Renal pelvis (tissue), 4 donors: Measurements from ENCODE around the gene LHX4. TPM values are rescaled to one million over a fixed set of nuclear protein-coding genes. Genes with fewer than 3 reads are reported as not detected.

Experiments
- DNase-seq: peaks from one replicate; pipeline ENCODE4 v3.0.0-alpha.2; 2013
- polyA plus RNA-seq, 3 donors: library from polyadenylated mRNA; unstranded; fragments of 120-200 nt; gene quantifications; one replicate each; pipeline ENCODE4 v1.2.1, GENCODE V29; 2013; ENCODE audit not compliant: insufficient read length in 3 of 3

LHX4 gene
- polyA plus RNA-seq, 3 donors = 1.5 to 4.5 (median 4.3) TPM

- DNase-seq = no peak
These were observed 26.4 kb downstream of the LHX4 start for GRCh38 chr1:180256341-180257027.

DNA sequence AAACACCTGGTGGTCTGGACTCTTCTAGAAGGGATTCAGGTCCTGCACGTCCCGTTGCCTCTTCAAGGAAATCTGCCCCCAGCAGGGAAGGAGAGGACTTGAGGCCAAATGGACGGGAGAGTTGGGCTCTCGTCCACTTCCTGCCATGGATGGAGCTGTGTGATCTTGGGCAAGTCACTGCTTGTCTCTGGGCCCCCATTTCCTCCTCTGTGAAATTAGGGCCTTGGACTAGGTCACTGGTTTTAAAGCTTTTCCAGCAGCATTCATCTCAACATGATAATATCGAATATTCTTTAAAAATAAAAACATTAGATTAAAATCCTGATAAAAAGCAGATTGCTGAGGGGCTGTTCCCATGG, 26.9 kb downstream of the LHX4 start:
- DNase-seq = no peak

DNA sequence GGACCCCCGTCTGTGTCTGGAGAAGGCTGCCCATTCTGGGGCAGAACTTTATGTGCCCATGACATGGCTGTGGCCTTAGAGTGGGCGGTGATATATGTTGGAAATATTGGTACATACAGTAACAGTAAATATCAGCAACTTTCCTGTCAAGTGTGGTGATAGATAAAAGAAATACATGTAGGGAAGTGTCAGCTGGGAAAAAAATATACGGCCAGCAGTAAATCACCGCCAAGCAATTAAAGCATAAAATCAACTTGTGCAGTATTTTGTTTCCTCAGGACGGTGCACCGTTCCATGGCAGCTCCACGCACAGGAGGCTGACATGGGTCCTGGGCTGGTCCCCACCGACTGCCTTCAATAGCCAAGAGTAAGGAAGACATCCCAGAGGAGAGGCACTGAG, 27.4 kb downstream of the LHX4 start:
- no peak for DNase-seq

- DNase-seq = no peak
These were observed 28.2 kb downstream of the LHX4 start for GRCh38 chr1:180258290-180258689.

DNA sequence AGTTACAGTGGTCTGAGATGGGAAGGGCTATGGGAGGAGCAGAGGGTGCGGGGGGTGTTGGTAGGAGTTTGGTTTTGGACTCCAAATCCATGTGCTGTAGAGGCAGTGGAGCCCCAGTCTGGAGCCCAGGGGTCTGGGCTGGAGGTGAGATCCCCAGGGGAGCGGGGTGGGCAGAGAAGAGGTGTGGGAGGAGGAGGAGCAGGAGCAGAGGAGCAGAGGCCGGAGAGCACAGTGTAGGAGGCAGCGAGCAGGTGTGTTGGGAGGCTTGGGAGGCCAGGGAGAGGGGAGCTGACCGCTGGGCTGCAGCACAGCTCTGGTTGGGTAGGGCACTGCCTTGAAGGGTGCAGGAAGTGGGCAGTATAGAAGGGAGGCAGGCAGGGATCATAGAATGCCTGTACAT, 28.9 kb downstream of the LHX4 start:
- no peak for DNase-seq

- no peak for DNase-seq
These were observed 29.6 kb downstream of the LHX4 start for GRCh38 chr1:180259431-180260338.

GRCh38 chr1:180260541-180260940, 30.5 kb downstream of the LHX4 start:
- no peak for DNase-seq

DNA sequence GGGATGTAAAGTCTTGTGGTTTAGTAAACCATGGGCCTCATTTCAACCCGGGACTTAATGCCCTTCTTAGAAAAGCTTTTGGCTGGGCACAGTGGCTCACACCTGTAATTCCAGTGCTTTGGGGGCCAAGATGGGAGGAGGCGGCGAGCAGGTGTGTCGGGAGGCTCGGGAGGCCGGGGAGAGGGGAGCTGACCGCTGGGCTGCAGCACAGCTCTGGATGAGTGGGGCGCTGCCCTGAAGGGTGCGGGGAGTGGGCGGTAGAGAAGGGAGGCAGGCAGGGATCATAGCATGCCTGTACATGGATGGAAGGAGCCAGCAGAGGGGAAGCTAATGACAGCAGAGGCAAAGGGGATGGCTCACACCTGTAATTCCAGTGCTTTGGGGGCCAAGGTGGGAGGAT, 31.0 kb downstream of the LHX4 start:
- DNase-seq = no peak

DNA sequence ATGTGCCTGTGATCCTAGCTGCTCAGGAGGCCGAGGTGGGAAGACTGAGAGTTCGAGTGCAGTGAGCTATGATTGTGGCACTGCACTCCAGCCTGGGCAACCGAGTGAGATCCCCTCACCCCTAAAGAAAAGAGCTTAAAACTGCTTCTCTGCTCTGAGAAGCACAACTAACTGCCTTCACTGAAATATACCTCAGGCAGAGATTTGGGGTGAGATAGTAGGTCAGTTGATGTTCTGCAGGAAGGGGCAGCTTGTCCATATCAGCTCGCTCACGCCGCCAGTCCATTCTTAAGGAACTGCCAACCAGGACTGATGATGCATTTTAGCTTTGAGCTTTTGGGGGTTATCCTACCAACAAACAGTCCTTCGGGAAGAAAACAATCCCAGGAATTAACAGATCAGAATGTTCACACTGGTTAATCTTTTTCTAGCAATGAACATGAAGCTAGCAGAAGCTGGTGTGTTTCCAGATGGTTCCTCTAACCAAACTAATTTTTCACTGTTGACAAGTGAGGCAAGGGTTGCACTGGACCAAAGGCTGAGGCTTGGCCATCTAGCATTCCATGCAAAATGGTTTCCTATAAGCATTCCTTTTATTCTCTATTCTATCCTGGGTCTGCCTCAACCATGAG, 31.6 kb downstream of the LHX4 start:
- no peak for DNase-seq

- no peak for DNase-seq
These were observed 32.8 kb downstream of the LHX4 start for GRCh38 chr1:180262628-180263488.

GRCh38 chr1:180264595-180264994, 34.5 kb downstream of the LHX4 start:
- DNase-seq = no peak

DNA sequence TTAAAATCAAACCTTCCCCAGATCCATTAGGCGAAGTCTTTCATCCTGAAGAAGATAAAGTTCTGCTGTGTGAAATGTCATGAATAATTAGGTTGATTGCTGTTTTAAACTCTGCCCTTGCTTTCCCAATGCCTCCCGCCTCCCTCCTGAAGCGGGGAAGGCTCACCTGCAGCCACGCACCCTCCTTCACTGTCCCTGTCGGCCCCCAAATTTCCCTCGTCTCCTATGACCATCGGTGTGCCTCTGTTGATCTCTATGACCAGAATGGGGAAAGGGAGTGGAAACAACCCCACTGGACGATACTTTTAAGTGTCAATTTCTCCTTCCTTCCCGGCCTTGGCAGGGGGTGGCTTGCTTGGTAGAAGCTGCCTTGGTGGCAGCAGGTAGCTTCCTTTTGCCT, 35.1 kb downstream of the LHX4 start:
- DNase-seq = no peak

DNA sequence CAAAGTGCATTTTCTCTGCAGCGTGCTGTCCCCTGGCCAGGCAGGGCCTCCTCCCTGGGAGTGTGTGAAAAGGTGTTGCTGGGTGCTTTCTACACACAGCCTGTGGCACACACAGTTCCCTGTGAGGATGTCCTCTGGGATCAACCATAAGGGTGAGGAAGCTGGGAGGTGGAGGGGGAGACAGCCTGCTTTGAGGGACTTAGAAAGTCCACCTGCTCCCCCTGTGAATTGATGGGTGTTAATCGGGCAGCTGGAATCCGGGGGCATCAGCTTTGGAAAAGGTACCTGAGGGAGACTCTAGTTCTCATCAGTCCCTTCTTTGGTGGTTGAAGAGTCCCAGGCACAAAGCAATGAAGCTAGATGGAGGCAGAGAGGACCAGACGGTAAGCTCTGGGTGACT, 35.8 kb downstream of the LHX4 start:
- no peak for DNase-seq

DNA sequence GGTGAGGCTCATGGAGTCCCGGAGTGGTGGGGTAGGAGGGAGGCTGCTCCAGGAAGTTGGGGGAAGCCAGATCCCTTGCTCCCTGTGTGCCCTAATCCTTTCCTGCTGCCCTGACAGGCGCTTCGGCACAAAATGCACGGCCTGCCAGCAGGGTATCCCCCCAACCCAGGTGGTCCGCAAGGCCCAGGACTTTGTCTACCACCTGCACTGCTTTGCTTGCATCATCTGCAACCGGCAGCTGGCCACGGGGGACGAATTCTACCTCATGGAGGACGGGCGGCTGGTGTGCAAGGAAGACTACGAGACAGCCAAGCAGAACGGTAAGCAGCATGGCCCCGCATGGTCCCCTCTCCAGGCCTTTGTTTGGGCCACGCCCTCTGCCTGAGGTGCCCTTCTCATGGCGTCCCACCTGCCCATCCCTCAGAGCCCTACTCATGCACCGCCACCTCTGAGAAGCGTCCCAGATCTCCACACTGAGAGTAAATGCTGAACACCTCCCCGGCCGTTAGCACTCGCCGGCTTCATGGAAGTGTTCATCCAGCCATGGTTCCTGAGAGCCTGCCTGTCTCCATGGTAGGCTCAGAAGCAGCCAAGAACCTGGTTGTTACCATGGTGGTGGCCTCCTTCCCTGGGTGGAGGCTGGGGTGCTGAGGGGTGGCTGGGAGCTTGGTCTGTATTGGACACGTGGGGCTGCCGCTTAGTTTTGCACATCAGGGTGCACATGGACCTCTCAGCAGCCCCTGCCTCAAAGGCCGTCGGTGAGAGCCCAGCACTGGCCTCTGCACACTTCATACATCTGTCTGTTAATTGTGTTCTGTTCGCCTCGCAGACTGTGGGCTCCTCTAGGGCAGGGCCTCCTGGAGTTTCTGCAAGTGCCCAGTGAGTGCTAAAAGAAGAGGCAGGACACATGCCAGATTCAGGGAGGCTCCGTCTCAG, 36.5 kb downstream of the LHX4 start:
- DNase-seq = no peak

GRCh38 chr1:180267211-180267561, 37.1 kb downstream of the LHX4 start:
- DNase-seq = no peak

DNA sequence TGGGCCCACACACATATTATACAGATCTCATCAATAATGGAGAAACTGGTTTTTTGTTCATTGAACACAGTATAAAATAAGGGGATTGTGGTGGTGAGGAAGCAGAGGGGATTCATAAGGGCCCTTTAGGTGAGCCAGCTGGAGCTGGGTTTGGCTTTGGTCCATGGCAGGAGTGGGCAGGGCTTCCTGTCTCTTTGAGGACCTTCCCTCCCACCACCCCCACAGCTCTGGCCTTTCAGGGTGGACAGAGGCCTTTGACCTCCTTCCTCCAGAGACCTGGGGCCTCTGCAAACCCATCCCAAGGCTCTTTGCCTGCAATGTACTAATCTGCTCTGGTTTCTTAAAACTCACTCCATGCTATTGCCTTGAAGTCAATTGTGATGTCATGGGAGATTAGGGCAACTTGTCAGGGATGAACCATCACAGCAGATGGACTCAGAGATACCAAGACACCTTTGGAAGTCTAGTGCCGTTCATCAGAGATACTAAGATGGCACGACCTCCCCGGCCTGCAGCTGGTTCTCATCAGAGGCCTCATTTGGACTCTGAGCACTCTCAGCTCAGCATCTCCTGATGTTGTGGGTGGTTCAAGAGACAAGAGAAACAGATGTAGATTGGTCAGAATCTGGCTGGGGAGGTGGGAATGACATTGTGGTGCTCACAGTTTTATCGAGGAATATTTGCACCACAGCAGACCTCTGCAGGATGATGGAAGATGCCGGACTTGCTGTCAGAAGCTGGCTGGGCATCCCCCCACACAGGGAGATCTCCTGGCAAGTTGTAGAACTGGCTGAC, 37.9 kb downstream of the LHX4 start:
- no peak for DNase-seq

- no peak for DNase-seq
These were observed 38.6 kb downstream of the LHX4 start for GRCh38 chr1:180268556-180269075.

DNA sequence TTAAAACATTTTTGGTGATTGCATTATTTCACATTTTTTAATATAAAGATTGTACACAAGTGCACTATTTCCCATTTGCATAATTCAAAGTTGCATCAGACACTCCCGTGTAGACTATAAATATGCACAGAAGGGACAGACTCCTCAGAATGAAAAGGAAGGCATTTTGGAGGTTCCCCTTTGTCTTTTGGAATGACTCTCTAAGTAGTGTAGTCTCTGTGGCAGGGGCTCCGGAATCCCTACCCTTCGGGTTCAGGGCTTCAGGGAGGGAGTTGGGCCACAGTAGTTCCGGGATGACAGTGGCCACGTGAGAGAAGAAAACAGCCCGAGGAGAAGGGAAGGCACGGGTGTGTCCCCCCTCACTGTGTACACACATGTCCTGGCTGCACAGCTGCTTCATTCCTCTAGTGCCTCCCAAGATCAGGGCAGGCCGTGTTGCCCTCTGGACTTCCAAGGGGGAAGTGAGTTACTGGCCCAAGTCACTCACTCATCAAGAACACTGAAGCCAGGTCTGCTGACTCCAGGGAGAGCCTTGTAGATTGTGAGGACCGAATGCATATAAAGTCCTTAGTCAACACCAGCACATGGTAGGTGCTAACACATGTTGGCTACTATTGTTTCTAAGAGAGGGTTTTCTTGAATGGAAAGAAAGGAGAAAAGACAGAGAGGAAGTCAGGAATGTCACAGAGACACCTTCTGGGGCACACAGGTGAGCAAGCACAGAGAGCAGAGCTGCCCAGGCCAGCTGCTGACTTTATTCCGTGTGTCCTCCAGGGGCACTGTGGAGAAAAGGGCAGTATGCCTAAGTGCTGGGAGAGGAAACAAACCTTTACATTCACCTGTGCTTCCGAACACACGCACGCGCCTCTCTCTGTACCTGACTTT, 39.8 kb downstream of the LHX4 start:
- no peak for DNase-seq
